ENCODE results near the gene SSR4. TPM values are rescaled to one million over a fixed set of nuclear protein-coding genes. Genes with fewer than 3 reads are reported as not detected.

The SSR4 gene
- total and polyA plus RNA-seq, 2 of the 13 experiments (the other 11 are each of a cell fraction or from before 2014, with no cell fraction given): 214 to 288 TPM

- no peak for TF ChIP-seq THAP9 (CRISPR knock-in tag; IDR thresholded peaks at IDR 0.05; ENCODE audit: borderline replicate concordance)
- TF ChIP-seq ZNF788 (CRISPR knock-in tag; IDR thresholded peaks at IDR 0.05; ENCODE audit: borderline replicate concordance): no peak
- no peak for TF ChIP-seq ZNF263 (CRISPR knock-in tag; IDR thresholded peaks at IDR 0.05)
- TF ChIP-seq ZNF232 (CRISPR knock-in tag; IDR thresholded peaks at IDR 0.05; ENCODE audit: borderline replicate concordance): no peak
- TF ChIP-seq ARID5B (CRISPR knock-in tag; IDR thresholded peaks at IDR 0.05): no peak
- no peak for TF ChIP-seq ZNF331 (CRISPR knock-in tag; IDR thresholded peaks at IDR 0.05)
- TF ChIP-seq ZBTB7B (CRISPR knock-in tag; IDR thresholded peaks at IDR 0.05): no peak
- TF ChIP-seq ESRRA (CRISPR knock-in tag; IDR thresholded peaks at IDR 0.05; ENCODE audit: low read depth): no peak; the same call in 1 of the 2 replicates
- TF ChIP-seq ZIK1 (CRISPR knock-in tag; IDR thresholded peaks at IDR 0.05; ENCODE audit: borderline replicate concordance, low read depth): no peak
- TF ChIP-seq ZSCAN29 (CRISPR knock-in tag; conservative IDR thresholded peaks at IDR 0.05): no peak
- no peak for TF ChIP-seq KDM2A (CRISPR knock-in tag; IDR thresholded peaks at IDR 0.05; ENCODE audit: borderline replicate concordance, low read depth)
- no peak for TF ChIP-seq HES4 (CRISPR knock-in tag; IDR thresholded peaks at IDR 0.05; ENCODE audit: borderline replicate concordance)
- TF ChIP-seq IRX3 (CRISPR knock-in tag; IDR thresholded peaks at IDR 0.05; ENCODE audit: borderline replicate concordance, low read depth): no peak
- no peak for TF ChIP-seq DDIT3 (CRISPR knock-in tag; IDR thresholded peaks at IDR 0.05)
Measured at GRCh38 chrX:153763298-153763932, 31.1 kb upstream of the SSR4 start (continued).
